Stomach (tissue), 9 donors: ENCODE measurements around the gene ALAD. TPM values are rescaled to one million over a fixed set of nuclear protein-coding genes. Genes with fewer than 3 reads are reported as not detected.
A peak's percentile ranks its signal among the peaks of the same experiment; 100 is the strongest.

ENCODE experiments used
- DNase-seq, 2 donors: peaks; one replicate each; pipeline versions ENCODE4 v3.0.0 to v3.0.0-alpha.2; 2013 to 2019
- H3K27ac ChIP-seq, 5 donors: fragments of 200-600 bp in 4 of 5; sonication (generic) in 4 of 5; one replicate each; pipeline ENCODE4 v1.5.1; 2013 to 2019; ENCODE audit warnings: mild to moderate bottlenecking in 1 of 5, moderate library complexity in 1 of 5
- H3K27me3 ChIP-seq, 3 donors: fragments of 200-600 bp; sonication (generic); one replicate each; pipeline ENCODE4 v1.5.1; 2017 to 2019; ENCODE audit warnings: mixed run types in 1 of 3
- H3K36me3 ChIP-seq, 4 donors: fragments of 200-600 bp; sonication (generic); 1 replicate in 3 of 4; 2 replicates in 1 of 4; pipeline ENCODE4 v1.5.1; 2016 to 2019
- H3K4me1 ChIP-seq, 4 donors: fragments of 200-600 bp; sonication (generic); one replicate each; pipeline ENCODE4 v1.5.1; 2016 to 2019
- H3K4me3 ChIP-seq, 4 donors: fragments of 200-600 bp; sonication (generic) in 3 of 4; one replicate each; pipeline ENCODE4 v1.5.1; 2016 to 2019; ENCODE audit warnings: mild to moderate bottlenecking in 1 of 4
- H3K9me3 ChIP-seq, 4 donors: fragments of 200-600 bp; sonication (generic); one replicate each; pipeline ENCODE4 v1.5.1; 2016 to 2019
- EP300 ChIP-seq: sonication (generic); formaldehyde crosslinking; IDR thresholded peaks from one replicate; pipeline ENCODE4 v1.6.1; 2017; ENCODE audit warnings: antibody characterized with exemption
- POLR2A ChIP-seq, 4 donors: fragments of 450-650 bp; IDR thresholded peaks; one replicate each; pipeline ENCODE4 v1.6.1; 2016; ENCODE audit warnings: antibody characterized with exemption in 4 of 4, control low read depth in 2 of 4, mild to moderate bottlenecking in 1 of 4, moderate library complexity in 1 of 4
- POLR2AphosphoS5 ChIP-seq, 3 donors: sonication (generic); formaldehyde crosslinking; IDR thresholded peaks; one replicate each; pipeline ENCODE4 v1.6.1; 2016; ENCODE audit warnings: antibody characterized with exemption in 3 of 3
- WGBS, 5 donors: extraction: QIAGEN DNeasy Blood & Tissue Kit in 3 of 5; methylation state at CpG; one replicate each; pipeline versions ENCODE4 v1.1.5 to v1.1.7; 2013 to 2018; 5-methylcytosine and 5-hydroxymethylcytosine counted together
- intact Hi-C: fragments of 100-400 bp; cut with DNase I; formaldehyde crosslinking; loops from one replicate; pipeline ENCODE4 v1.15.1; 2023; ENCODE audit warnings: low total_unique reads
- polyA plus RNA-seq, 3 donors: library from polyadenylated mRNA; stranded (reverse); fragments of 200-250 nt; gene quantifications; one replicate each; pipeline ENCODE4 v1.2.3, GENCODE V29; 2013
- total RNA-seq, 5 donors: library from RNA; depleted of rRNA; stranded (reverse); fragments of >200 nt; gene quantifications; one replicate each; pipeline versions ENCODE4 v1.1.0 to v1.2.3, GENCODE V29; 2014 to 2016
- TF ChIP-seq, protein P1 (sequence below), 7 experiments: fragments of 450-650 bp in 4 of 7; fragments of 200-600 bp in 3 of 7; sonication (generic) in 3 of 7; IDR thresholded peaks; one replicate each; pipeline ENCODE4 v1.5.1; 2016 to 2019; ENCODE audit warnings: antibody characterized with exemption in 7 of 7, control low read depth in 2 of 7, mild to moderate bottlenecking in 1 of 7
- donor health status: healthy with polysubstance abuse.
- donor health status: Bipolar disorder and iron deficiency.
- donor health status: healthy.

ALAD gene
- total and polyA plus RNA-seq, 8 donors = 30.8 to 102 (median 52.5) TPM

DNA sequence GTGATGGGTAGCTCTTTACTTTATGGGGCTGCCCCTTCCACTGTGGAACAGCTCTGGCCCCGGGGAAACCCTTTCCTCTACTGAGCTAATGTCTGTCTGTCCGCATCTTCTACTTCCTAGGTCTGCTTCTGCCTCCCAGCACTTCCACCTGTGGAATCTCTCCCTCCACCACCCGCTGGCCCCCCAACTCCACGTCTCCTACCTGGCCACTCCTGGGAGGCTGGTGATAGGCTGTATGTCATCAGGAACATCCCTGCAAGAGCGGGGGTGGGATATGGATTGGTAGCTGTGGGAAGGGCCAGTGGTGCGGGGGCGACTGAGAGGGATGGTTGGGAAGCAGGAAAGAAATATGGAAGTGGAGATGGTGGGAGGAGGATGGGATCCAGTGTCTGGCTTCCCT is 9.2 kb downstream of the ALAD start:
- Histone ChIP-seq H3K4me1 (peaks cover 22 to 39% (median 36%) of the 10 kb centered on the region in 4 donors), H3K36me3 (peaks cover 41 to 89% (median 80%) of the 10 kb centered on the region in 4 donors), H3K9me3 (no peaks in the 10 kb centered on the region), H3K27me3 (no peaks in the 10 kb centered on the region), H3K27ac (no peak overlapping the region), H3K4me3 (no peak overlapping the region)
- intact Hi-C loops = loop anchor here (10.0 kb wide), 1 partner anchor 47 kb away; the partner anchor contains the start of genes BSPRY and WDR31
- 94 to 97% (median 95%) methylated on average over 7 of the region's 7 CpGs for WGBS, 5 donors
- TF ChIP-seq POLR2A (IDR thresholded peaks at IDR 0.05) (no peak), POLR2AphosphoS5 (IDR thresholded peaks at IDR 0.05) (no peak), EP300 (no peak)
- TF ChIP-seq, protein P1, sequence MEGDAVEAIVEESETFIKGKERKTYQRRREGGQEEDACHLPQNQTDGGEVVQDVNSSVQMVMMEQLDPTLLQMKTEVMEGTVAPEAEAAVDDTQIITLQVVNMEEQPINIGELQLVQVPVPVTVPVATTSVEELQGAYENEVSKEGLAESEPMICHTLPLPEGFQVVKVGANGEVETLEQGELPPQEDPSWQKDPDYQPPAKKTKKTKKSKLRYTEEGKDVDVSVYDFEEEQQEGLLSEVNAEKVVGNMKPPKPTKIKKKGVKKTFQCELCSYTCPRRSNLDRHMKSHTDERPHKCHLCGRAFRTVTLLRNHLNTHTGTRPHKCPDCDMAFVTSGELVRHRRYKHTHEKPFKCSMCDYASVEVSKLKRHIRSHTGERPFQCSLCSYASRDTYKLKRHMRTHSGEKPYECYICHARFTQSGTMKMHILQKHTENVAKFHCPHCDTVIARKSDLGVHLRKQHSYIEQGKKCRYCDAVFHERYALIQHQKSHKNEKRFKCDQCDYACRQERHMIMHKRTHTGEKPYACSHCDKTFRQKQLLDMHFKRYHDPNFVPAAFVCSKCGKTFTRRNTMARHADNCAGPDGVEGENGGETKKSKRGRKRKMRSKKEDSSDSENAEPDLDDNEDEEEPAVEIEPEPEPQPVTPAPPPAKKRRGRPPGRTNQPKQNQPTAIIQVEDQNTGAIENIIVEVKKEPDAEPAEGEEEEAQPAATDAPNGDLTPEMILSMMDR (IDR thresholded peaks at IDR 0.05) = no peak
- DNase-seq = no peak

DNA sequence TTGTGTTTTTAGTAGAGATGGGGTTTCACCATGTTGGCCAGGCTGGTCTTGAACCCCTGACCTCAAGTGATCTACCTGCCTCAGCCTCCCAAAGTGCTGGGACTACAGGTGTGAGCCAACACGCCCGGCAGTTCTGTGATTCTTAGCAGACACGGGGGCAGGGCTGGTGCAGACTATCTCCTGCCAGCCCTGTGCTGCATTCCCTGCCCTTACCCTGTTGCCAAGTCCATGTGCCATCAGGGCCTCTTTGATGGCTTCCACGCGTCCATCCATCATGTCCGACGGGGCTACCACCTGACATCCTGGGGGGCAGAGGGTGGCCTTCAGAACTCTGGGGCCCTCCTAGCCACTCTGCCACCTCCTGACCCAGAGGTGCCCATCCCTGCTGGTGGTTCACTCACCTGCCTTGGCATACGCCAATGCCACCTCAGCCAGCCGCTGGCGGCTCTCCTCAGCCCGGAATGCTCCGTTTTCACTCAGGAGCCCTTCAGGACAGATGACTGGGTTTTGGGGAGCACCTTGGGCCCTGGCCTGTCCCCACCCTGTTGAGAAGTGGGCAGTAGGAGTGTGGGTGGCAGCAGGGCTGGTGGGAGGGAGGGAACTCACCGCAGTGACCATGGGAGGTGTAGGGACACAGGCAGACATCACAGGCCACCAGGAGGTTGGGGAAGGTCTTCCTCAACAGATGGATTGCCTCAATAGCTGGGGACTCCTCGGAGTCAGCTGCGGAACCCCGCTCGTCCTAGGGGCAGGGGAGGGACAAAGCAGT is 10.7 kb downstream of the ALAD start:
- no peak overlapping the region for H3K4me3 ChIP-seq

DNA sequence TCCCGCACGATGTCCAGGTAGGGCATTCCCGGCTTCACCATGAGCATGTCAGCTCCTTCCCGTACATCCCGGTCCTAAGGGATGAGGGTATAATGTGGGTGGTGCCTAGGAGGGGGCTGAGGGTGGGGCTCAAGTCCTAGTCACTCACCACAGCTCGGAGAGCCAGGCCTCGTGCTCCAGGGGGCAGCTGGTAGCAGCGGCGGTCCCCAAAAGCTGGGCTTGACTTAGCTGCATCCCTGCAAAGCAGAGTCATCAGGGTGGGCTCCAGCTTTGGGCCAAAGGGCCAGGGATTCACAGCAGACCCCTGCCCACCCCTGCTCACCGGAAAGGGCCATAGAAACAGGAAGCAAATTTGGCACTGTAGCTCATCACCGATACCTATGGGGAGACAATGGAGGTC is 11.6 kb downstream of the ALAD start:
- 61 to 84% (median 83%) methylated on average over 7 to 11 of the region's 11 CpGs for WGBS, 5 donors
- no peak for DNase-seq
- H3K4me1 ChIP-seq = peaks cover 22 to 33% (median 29%) of the 10 kb centered on the region in 4 donors
- H3K36me3 ChIP-seq = peaks cover 46 to 85% (median 79%) of the 10 kb centered on the region in 4 donors
- H3K27ac ChIP-seq = peak overlapping the region in 4 of 5 donors; percentile 49 to 88 (median 70)
- TF ChIP-seq POLR2A (IDR thresholded peaks at IDR 0.05) (no peak), POLR2AphosphoS5 (IDR thresholded peaks at IDR 0.05) (no peak), EP300 (no peak)
- TF ChIP-seq, protein P1 (IDR thresholded peaks at IDR 0.05) = no peak
- no peaks in the 10 kb centered on the region for H3K27me3 ChIP-seq
- H3K4me3 ChIP-seq = no peak overlapping the region
- intact Hi-C loops = no loop called here
- H3K9me3 ChIP-seq = no peaks in the 10 kb centered on the region

More for the DNA sequence above, 10.7 kb downstream of the ALAD start:
- no peaks in the 10 kb centered on the region for H3K9me3 ChIP-seq
- peaks cover 46 to 94% (median 84%) of the 10 kb centered on the region in 4 donors for H3K36me3 ChIP-seq
- DNase-seq = no peak
- peak overlapping the region in 2 of 5 donors; percentile 79 to 88 for H3K27ac ChIP-seq
- peaks cover 22 to 33% (median 32%) of the 10 kb centered on the region in 4 donors for H3K4me1 ChIP-seq
- no peak for TF ChIP-seq POLR2A (IDR thresholded peaks at IDR 0.05)
- no peak for TF ChIP-seq EP300
- no peak for TF ChIP-seq POLR2AphosphoS5 (IDR thresholded peaks at IDR 0.05)
- TF ChIP-seq, protein P1 (IDR thresholded peaks at IDR 0.05) = no peak
- intact Hi-C loops = loop anchor here (10.0 kb wide), 1 partner anchor 46 kb away; the partner anchor contains the start of genes BSPRY and WDR31
- WGBS, 5 donors = 83 to 98% (median 90%) methylated on average over 10 to 17 of the region's 17 CpGs
- no peaks in the 10 kb centered on the region for H3K27me3 ChIP-seq

DNA sequence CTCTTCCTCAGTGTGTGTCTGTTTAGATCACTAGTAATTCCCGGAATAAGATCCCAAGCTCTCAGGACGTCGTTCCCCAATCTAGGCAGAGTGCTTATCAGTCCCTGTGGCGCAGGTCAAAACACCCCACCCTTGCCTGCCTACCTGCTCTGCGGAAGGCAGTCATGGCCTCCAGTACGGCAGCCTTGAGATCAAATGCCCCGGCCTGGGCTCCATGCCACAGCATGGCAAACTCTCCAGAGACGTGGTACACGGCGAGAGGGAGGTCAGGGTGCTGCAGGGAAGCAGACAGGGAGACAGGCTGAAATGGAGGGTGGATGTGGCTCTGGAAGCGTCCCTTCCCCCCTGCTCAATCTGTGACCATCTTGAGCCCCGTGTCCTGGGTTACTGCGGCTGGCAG is 12.3 kb downstream of the ALAD start:
- H3K4me3 ChIP-seq = no peak overlapping the region
- H3K4me1 ChIP-seq = peaks cover 22 to 33% (median 29%) of the 10 kb centered on the region in 4 donors
- H3K27ac ChIP-seq = peak overlapping the region; percentile 49 to 88 (median 75)
- peak; percentile 55 to 94 for DNase-seq
- 33 to 73% (median 51%) methylated on average over 13 of the region's 13 CpGs for WGBS, 5 donors
- TF ChIP-seq POLR2AphosphoS5 (IDR thresholded peaks at IDR 0.05) = peak in 2 of 3 donors; percentile 70 to 89
- no peak for TF ChIP-seq POLR2A (IDR thresholded peaks at IDR 0.05)
- TF ChIP-seq EP300 = no peak
- TF ChIP-seq, protein P1 (IDR thresholded peaks at IDR 0.05) = no peak
- H3K36me3 ChIP-seq = peaks cover 46 to 80% (median 76%) of the 10 kb centered on the region in 4 donors
- H3K27me3 ChIP-seq = no peaks in the 10 kb centered on the region
- no peaks in the 10 kb centered on the region for H3K9me3 ChIP-seq
- intact Hi-C loops = no loop called here
